NOMO-1 treated with DMSO at 0.1 percent for 48 hours (cell line): ENCODE data around the gene CDK6.
A peak's percentile ranks its signal among the peaks of the same experiment; 100 is the strongest.
"Not testable (repeated sequence)": the region's sequence is repeated elsewhere in the genome, so short reads cannot be mapped to it uniquely, and the experiment has no call there.

ENCODE experiments used
- DNase-seq: peaks from one replicate; lab custom pipeline; 2025; ENCODE audit not compliant: unreplicated experiment; lab: John Stamatoyannopoulos, UW

The CDK6 gene

GRCh38 chr7:92763636-92764423 lies 72.5 kb downstream of the CDK6 start:
- peak; percentile 53 for DNase-seq

GRCh38 chr7:92762851-92763250 lies 73.5 kb downstream of the CDK6 start:
- DNase-seq, result no peak

- DNase-seq, result no peak
Observed at GRCh38 chr7:92761391-92762097, 74.8 kb downstream of the CDK6 start.

- no peak for DNase-seq
Observed at GRCh38 chr7:92758796-92759431, 77.5 kb downstream of the CDK6 start.

- DNase-seq, result peak; percentile 96
Observed at GRCh38 chr7:92757311-92757910, 79.0 kb downstream of the CDK6 start.

- no peak for DNase-seq
Observed at GRCh38 chr7:92755680-92756079, 80.7 kb downstream of the CDK6 start.

- peak; percentile 100 for DNase-seq
Observed at GRCh38 chr7:92754919-92755581, 81.3 kb downstream of the CDK6 start.

GRCh38 chr7:92753614-92754013 lies 82.8 kb downstream of the CDK6 start:
- no peak for DNase-seq

- DNase-seq, result no peak
Observed at GRCh38 chr7:92751902-92752901, 84.2 kb downstream of the CDK6 start.

- no peak for DNase-seq
Observed at GRCh38 chr7:92750946-92751345, 85.4 kb downstream of the CDK6 start.

GRCh38 chr7:92750447-92750839 lies 85.9 kb downstream of the CDK6 start:
- DNase-seq, result no peak

GRCh38 chr7:92749832-92750446 lies 86.4 kb downstream of the CDK6 start:
- DNase-seq, result no peak

GRCh38 chr7:92749327-92749755 lies 87.0 kb downstream of the CDK6 start:
- no peak for DNase-seq

GRCh38 chr7:92748495-92748894 lies 87.9 kb downstream of the CDK6 start:
- DNase-seq, result peak; percentile 63

GRCh38 chr7:92747041-92747835 lies 89.1 kb downstream of the CDK6 start:
- peak; percentile 47 for DNase-seq

GRCh38 chr7:92745241-92745640 lies 91.1 kb downstream of the CDK6 start:
- DNase-seq, result no peak

- not testable (repeated sequence) for DNase-seq
Observed at GRCh38 chr7:92744180-92744579, 92.2 kb downstream of the CDK6 start.

GRCh38 chr7:92742186-92742585 lies 94.2 kb downstream of the CDK6 start:
- no peak for DNase-seq
